SU-DHL-6 (cell line): ENCODE data around the gene REPS1.

Source experiments
- CTCF ChIP-seq: fragments of 200-600 bp; sonication (generic); IDR thresholded peaks from one replicate; pipeline ENCODE4 v1.5.1; 2017; ENCODE audit warnings: antibody characterized with exemption, mild to moderate bottlenecking, low read length, moderate library complexity; ENCODE audit not compliant: insufficient read depth, poor library complexity, severe bottlenecking
- EZH2phosphoT487 ChIP-seq: fragments of 200-600 bp; sonication (generic), shearing (Covaris generic); conservative IDR thresholded peaks from 2 replicates; pipeline ENCODE4 v1.6.1; 2018; ENCODE audit warnings: mild to moderate bottlenecking, antibody characterized with exemption, low read length, moderate library complexity, mixed read lengths

GRCh38 chr6:138970159-138970558 is 17.9 kb downstream of the REPS1 start:
- no peak for TF ChIP-seq CTCF
- TF ChIP-seq EZH2phosphoT487 = no peak
